GM23338 (cell line): Measurements from ENCODE around the gene VSIG8.

Experiments used
- EZH2phosphoT487 ChIP-seq: fragments of 200-600 bp; sonication (generic); IDR thresholded peaks from one replicate; pipeline ENCODE4 v1.8.1; 2018; ENCODE audit warnings: antibody characterized with exemption; ENCODE audit not compliant: unreplicated experiment
- JUNB ChIP-seq: IDR thresholded peaks from one replicate; pipeline ENCODE4 v1.6.1; 2016; ENCODE audit warnings: antibody characterized with exemption; ENCODE audit not compliant: unreplicated experiment
- POLR2AphosphoS5 ChIP-seq: IDR thresholded peaks from 2 replicates; pipeline ENCODE4 v1.6.1; 2016; ENCODE audit warnings: antibody characterized with exemption, low read depth
- TF ChIP-seq, protein P1 (sequence below), 2 experiments: fragments of 200-600 bp in 1 of 2; sonication (generic) in 1 of 2; conservative IDR thresholded peaks; 2 replicates each; pipeline versions ENCODE4 v1.5.1 to v1.6.1; 2016 to 2017; ENCODE audit warnings: antibody characterized with exemption in 2 of 2, low read depth in 2 of 2, mild to moderate bottlenecking in 2 of 2, moderate library complexity in 1 of 2

GRCh38 chr1:159896546-159896930, 34.1 kb upstream of the VSIG8 start:
- TF ChIP-seq, protein P1, sequence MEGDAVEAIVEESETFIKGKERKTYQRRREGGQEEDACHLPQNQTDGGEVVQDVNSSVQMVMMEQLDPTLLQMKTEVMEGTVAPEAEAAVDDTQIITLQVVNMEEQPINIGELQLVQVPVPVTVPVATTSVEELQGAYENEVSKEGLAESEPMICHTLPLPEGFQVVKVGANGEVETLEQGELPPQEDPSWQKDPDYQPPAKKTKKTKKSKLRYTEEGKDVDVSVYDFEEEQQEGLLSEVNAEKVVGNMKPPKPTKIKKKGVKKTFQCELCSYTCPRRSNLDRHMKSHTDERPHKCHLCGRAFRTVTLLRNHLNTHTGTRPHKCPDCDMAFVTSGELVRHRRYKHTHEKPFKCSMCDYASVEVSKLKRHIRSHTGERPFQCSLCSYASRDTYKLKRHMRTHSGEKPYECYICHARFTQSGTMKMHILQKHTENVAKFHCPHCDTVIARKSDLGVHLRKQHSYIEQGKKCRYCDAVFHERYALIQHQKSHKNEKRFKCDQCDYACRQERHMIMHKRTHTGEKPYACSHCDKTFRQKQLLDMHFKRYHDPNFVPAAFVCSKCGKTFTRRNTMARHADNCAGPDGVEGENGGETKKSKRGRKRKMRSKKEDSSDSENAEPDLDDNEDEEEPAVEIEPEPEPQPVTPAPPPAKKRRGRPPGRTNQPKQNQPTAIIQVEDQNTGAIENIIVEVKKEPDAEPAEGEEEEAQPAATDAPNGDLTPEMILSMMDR (conservative IDR thresholded peaks at IDR 0.05; ENCODE audit: low read depth in 2 of 2), result no peak
- TF ChIP-seq EZH2phosphoT487 (no peak), POLR2AphosphoS5 (no peak), JUNB (no peak)
